NCI-H345 treated with DMSO at 0.1 percent for 48 hours (cell line): ENCODE data around the gene PWWP2B.
A peak's percentile ranks its signal among the peaks of the same experiment; 100 is the strongest.

Experiments used
- DNase-seq: peaks from one replicate; lab custom pipeline; 2025; ENCODE audit not compliant: unreplicated experiment; lab: John Stamatoyannopoulos, UW

The PWWP2B gene

DNA sequence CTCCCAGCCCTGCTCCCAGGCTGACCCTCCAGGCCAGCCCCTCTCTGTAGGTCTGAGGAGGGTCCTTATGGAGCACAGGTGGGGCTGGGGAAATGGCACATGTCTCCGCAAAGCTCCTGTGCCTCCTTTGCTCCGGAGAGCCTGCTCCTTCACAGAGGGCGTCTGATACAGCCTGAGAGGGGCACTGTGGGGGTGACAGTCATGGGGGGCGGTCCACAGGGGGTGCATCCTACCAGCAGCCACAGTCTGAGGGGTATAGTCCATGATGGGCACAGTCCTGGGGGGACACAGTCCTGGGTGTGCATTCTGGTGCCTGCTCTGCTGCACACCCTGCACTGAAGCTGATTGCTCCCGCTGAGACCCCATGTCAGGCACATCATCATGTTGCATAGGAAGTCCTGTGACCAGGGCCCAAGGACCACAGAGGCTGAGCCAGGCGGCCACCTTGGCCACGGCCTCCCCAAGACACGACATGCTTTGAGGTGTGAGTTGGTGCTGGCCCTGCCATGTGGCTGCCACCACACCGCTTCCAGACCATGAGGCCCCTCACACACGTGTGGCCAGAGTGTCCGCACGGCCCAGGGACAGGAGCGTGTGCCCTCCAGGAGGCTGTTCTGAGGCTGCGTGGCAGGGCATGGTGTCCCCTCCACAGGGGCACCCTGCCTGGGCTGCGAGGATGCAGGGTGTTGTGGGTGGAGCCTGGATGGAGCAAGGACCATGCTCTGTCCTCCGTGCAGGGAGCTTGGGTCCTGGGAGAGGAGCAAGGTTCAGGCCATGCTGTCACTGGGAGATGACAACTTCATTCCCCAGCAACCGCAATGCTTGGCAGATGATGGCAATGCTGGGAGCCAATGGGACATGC is 59.2 kb downstream of the PWWP2B start:
- DNase-seq, result no peak

DNA sequence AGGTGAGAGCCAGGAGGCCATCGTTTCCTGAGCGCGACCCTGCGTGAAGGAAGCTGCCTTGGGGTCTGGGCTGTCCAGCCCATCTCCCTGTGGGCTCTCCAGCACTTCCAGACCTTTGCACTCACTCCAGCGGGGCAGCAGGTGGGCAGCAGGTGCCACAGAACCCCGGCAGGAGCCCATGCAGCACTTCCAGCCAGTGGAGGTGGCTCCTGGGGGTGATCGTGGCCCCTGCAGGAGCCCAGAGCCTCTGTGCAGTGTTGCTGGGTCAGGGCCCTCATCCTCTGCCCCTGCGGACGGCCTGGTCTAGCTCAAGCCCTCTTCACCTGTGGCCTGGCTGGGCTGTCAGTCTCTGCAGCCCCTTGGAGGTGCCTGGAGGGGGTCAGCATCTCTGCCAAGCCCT is 59.9 kb downstream of the PWWP2B start:
- DNase-seq, result no peak

- DNase-seq, result peak; percentile 15
Observed at GRCh38 chr10:132457328-132458070, 60.5 kb downstream of the PWWP2B start.

DNA sequence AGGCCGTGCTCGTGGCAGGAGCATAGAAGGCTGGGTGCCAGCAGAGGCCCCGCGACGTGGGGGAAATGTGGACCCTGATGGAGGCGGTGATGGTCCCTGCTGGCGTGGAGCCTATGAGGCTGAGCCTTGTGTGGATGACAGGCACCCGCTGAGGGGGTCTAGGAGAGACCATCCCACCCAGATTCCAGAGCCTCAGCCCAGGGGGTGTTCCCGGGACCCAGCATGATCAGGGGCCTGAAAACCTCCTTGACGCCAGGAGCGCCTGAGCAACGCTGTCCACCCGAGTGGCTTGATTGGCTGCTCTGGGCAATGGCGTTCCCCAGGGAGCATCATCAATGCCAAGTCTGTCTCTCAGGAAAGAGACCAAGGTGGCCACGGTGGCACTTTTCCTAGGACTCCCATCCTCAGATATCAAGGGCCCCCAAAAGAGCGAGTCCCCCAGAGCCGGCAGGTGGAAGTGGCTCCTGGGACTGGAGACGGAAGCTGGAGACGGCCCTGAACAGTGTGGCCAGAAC is 61.1 kb downstream of the PWWP2B start:
- DNase-seq, result no peak

DNA sequence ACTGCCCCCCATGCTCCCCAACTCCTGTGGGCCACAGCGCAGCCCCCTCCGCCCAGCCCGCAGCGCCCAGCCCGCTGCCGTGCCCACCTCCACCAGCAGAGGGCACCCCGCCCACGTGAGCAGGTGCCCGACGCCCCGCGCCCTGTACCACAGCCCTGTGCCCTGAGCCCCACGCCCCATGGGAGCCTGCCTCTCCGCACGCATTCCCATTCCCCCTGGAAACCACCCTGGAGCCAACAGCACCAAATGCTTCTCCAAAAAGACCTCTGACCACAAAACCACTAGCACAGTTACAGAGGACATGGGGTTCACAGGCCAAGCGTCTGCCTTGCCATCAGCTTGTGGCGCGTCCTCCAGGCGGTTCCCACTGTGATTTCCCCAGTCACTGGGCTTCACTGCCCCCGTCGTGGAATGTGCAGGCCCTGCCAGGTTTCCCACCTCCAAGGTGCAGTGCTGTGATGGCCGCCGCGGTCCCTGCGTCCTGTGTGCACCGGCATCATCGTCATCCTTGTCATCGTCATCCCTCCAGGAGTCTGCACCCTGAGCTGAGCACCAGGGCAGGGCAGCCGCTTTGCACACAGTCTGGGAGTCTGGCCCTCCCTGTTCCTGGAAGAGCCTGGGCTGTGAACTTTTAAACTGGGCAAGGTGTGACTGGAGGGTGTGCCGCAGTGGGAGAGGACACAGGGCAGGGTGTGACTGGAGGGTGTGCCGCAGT is 61.7 kb downstream of the PWWP2B start:
- DNase-seq, result no peak

GRCh38 chr10:132459301-132460003 is 62.5 kb downstream of the PWWP2B start:
- no peak for DNase-seq

DNA sequence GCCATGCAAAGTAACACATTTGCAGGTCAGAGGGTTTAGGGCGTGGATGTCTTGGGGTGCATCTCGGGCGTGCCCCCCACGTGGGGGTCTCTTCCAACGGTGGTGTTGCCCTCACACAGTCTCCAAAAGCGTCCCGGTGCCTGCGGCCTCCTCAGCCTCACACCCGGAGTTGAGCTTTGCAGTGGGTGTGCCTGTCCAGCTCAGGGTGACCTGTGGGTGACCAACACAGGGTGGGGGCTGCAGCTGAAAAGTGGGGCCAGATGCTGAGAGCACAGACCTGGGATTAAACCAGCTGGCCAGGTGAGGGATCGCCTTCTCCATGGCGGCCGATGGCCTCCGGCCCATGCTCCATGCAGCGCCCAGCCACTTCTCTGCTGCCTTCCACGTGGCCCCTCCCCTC is 63.1 kb downstream of the PWWP2B start:
- no peak for DNase-seq

- DNase-seq, result no peak
Observed at GRCh38 chr10:132460691-132461090, 63.7 kb downstream of the PWWP2B start.

DNA sequence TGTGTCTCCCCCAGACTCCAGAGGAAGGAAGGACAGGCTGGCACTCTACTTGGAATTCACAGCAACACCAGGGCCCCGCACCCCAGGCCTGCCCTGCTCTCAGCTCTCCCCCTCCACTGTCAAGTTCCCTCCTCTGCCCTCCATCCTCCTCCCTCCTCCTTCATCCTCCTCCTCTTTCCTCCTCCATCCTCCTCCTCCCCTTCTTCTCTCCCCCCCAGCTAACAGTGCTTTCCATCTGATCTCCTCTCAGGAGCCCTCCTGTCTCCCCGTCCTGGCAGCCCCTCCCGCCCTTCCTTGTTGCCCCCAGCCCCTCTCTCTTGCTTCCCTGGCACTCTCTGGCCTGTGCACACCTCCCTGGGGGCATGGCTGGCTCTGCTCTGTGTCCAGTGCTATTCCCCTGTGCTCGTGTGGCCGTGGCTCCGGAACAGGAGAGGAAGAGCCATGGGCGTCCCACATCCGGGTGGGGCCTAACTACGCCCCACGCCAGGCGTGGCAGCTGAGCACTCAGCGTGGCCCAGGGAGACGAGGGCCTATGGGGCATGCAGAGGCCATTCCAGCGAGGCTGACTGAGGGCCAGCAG is 64.2 kb downstream of the PWWP2B start:
- no peak for DNase-seq

GRCh38 chr10:132461683-132462231 is 64.8 kb downstream of the PWWP2B start:
- DNase-seq, result no peak

GRCh38 chr10:132462463-132463332 is 65.7 kb downstream of the PWWP2B start:
- DNase-seq, result no peak

DNA sequence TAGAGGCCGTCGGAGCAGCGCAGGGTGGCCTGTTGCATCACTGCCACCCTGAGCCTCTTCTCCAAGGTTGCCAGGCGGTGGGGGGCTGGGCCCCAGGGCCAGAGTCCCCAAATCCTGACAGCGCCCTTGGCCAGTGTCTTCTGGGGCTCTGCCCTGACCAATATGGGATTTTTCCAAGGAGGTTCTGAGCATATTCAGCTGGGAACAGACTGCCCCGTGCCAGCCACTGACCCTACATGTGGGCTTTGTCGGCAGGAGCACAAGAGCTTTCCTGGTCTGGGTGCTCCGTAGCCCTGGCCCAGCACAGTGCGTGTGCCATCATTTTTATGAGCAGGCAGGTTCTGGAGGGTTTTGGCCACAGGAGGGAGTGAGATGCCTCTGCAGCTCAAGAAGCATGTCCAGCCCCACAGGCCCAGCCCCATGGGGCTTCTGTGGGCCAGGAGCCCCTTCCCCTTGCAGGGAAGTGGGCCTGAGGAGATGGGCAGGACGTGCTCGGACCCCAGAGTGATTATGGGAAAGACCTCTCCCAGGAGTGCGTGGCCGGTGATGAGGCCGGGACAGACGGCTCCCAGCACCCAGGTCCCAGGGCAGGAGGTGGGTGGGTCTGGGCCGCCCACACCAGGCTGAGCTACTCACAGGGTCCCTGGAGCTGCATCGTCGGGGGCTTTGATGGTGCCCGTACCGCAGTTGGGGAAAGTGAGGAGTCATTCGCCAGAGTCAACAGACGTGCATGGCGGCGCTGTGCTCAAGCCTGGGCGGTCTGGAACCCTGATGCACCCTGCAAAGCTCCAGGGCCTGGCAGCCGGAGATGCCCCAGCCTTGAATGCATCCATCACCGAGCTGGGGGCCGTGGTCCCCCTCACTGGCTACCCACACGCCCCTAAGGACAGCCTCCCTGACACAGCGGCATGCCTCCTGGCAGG is 66.6 kb downstream of the PWWP2B start:
- no peak for DNase-seq

GRCh38 chr10:132464256-132465192 is 67.5 kb downstream of the PWWP2B start:
- no peak for DNase-seq

DNA sequence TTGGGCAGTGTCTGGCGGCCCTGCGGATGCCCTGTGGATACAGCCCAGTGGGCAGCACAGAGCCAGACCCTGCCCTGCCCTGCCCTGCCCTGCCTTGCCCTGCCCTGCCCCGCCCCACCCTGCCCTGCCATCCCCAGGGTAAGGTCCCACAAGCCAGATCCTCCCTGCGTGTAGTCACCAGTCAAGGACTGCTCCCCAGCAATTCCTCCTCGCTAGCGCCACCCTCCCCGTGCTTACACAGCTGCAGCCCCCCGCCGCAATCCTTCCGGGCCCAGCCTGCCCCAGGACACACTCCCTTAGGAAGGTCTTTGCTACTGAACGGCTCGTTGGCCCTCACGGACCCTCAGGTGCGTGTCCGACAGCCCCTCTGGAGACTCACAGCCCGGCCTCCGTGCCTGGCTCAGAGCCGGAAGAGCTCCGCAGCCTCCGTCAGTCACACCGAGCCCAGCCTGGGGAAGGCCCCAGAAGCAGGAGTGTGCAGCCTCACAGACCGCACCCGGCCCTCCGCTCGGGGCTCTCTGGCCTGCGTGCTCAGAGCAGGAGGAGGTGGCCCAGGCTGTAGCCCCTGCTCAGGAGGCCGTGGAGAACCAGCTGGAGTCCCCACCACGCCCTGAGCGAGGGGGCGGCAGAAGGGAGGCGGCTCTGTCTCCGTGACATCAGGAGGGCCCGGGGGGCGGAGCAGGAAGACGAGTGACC is 68.3 kb downstream of the PWWP2B start:
- DNase-seq, result no peak

GRCh38 chr10:132465889-132466519 is 69.0 kb downstream of the PWWP2B start:
- no peak for DNase-seq
